Caco-2 (cell line): ENCODE results near the gene CIT. TPM values are rescaled to one million over a fixed set of nuclear protein-coding genes. Genes with fewer than 3 reads are reported as not detected.
A peak's percentile ranks its signal among the peaks of the same experiment; 100 is the strongest.

ENCODE experiments used
- BruUV-seq: library from RNA; stranded (reverse); fragments of 400-500 nt; replicated peaks from 2 replicates; lab custom pipeline; 2021; lab: Mats Ljungman, UMichigan
- CTCF ChIA-PET: fragments of 300-600 bp; sonication (Branson Sonifier 250); formaldehyde crosslinking; loops from one replicate; lab custom pipeline; 2022; ENCODE audit warnings: antibody characterized with exemption; lab: Charles Lee
- POLR2A ChIA-PET: fragments of 300-600 bp; sonication (Branson Sonifier 250); formaldehyde crosslinking; loops from one replicate; lab custom pipeline; 2022; ENCODE audit warnings: antibody characterized with exemption; lab: Charles Lee
- DNase-seq, 2 experiments: peaks; one replicate each; pipeline versions ENCODE4 v3.0.0 to v3.0.0-alpha.2; 2020 to 2022
- H3K27me3 ChIP-seq: replicated peaks from 2 replicates; pipeline ENCODE4 v1.6.0; 2011; ENCODE audit warnings: low read length; ENCODE audit not compliant: control insufficient read depth, insufficient read depth
- H3K36me3 ChIP-seq: 2 replicates; pipeline ENCODE4 v1.5.1; 2011; ENCODE audit warnings: low read length; ENCODE audit not compliant: control insufficient read depth, insufficient read depth
- H3K4me1 ChIP-seq: fragments of 250-450 bp; sonication (Bioruptor Pico); 2 replicates; pipeline ENCODE4 v1.5.1; 2020; ENCODE audit warnings: mild to moderate bottlenecking
- H3K4me3 ChIP-seq: 2 replicates; pipeline ENCODE4 v1.5.1; 2011; ENCODE audit warnings: low read depth, mild to moderate bottlenecking, control low read depth, low read length
- H3K9me3 ChIP-seq: fragments of 250-450 bp; sonication (Bioruptor Pico); 2 replicates; pipeline ENCODE4 v1.5.1; 2020; ENCODE audit warnings: mild to moderate bottlenecking, moderate library complexity
- H3K27ac Mint-ChIP-seq: one replicate; pipeline ENCODE4 v1.8.0; 2022; ENCODE audit warnings: mixed read lengths; ENCODE audit not compliant: unreplicated experiment
- H3K27me3 Mint-ChIP-seq: one replicate; pipeline ENCODE4 v1.8.0; 2022; ENCODE audit warnings: mixed read lengths; ENCODE audit not compliant: insufficient read depth, unreplicated experiment
- H3K36me3 Mint-ChIP-seq: one replicate; pipeline ENCODE4 v1.8.0; 2022; ENCODE audit warnings: mild to moderate bottlenecking, mixed read lengths; ENCODE audit not compliant: insufficient read depth, unreplicated experiment
- H3K4me1 Mint-ChIP-seq: one replicate; pipeline ENCODE4 v1.8.0; 2022; ENCODE audit warnings: low read depth, mixed read lengths; ENCODE audit not compliant: unreplicated experiment
- H3K4me3 Mint-ChIP-seq: one replicate; pipeline ENCODE4 v1.8.0; 2022; ENCODE audit warnings: mild to moderate bottlenecking, moderate library complexity, mixed read lengths; ENCODE audit not compliant: unreplicated experiment
- H3K9me3 Mint-ChIP-seq: one replicate; pipeline ENCODE4 v1.8.0; 2022; ENCODE audit warnings: mixed read lengths; ENCODE audit not compliant: unreplicated experiment
- intact Hi-C: fragments of 100-400 bp; cut with micrococcal nuclease; formaldehyde crosslinking; loops from one replicate; pipeline ENCODE4 v1.10.0; 2022; ENCODE audit not compliant: unreplicated experiment
- total RNA-seq: library from RNA; stranded (reverse); gene quantifications from 2 replicates; pipeline ENCODE4 v1.2.3, GENCODE V29; 2022
- TF ChIP-seq, protein P1 (sequence below), 2 experiments: fragments of 200-600 bp in 1 of 2; IDR thresholded peaks; 1 replicate in 1 of 2; 2 replicates in 1 of 2; pipeline versions ENCODE4 v1.5.1 to v1.8.0; 2011 to 2022; ENCODE audit warnings: antibody characterized with exemption in 1 of 2, control low read depth in 1 of 2, inconsistent platforms in 1 of 2, low read depth in 1 of 2, low read length in 1 of 2, mild to moderate bottlenecking in 1 of 2, moderate library complexity in 1 of 2; ENCODE audit not compliant: insufficient read depth in 1 of 2, severe bottlenecking in 1 of 2, unreplicated experiment in 1 of 2

Gene CIT
- total RNA-seq, 1 experiment from 2014 or later: 55.9 TPM

DNA sequence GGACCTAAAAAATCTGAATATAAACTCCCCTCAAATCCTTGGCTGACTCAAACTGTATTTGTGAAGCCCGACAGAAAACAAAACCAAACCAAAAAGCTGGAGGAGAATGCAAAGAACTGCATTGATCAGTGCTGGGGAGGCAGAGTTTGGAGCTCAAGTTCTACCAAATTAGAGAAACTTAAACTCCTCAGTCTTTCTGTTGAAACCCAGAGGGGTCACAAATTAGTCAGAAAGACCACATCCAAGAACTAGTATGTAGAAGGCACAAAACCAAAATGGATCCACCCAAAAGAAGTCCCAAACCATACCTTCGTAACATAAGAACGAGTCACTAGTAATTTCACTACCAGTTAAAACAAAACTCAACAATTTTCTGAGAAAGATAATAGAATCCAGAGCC lies 224.5 kb downstream of the CIT start:
- no peaks in the 10 kb centered on the region for H3K4me1 Mint-ChIP-seq
- no peak overlapping the region for H3K27ac Mint-ChIP-seq
- BruUV-seq: no TSS peak
- no peak for DNase-seq
- Histone ChIP-seq H3K4me3 (no peak overlapping the region), H3K27me3 (no peaks in the 10 kb centered on the region), H3K4me1 (no peaks in the 10 kb centered on the region), H3K36me3 (no peaks in the 10 kb centered on the region), H3K9me3 (no peaks in the 10 kb centered on the region; the same call in 1 of the 2 replicates)
- no peak overlapping the region for H3K4me3 Mint-ChIP-seq
- POLR2A ChIA-PET: no interaction called here
- CTCF ChIA-PET: no interaction called here
- H3K9me3 Mint-ChIP-seq: peaks cover 15% of the 10 kb centered on the region
- intact Hi-C loops: no loop called here
- H3K27me3 Mint-ChIP-seq: no peaks in the 10 kb centered on the region
- TF ChIP-seq, protein P1, sequence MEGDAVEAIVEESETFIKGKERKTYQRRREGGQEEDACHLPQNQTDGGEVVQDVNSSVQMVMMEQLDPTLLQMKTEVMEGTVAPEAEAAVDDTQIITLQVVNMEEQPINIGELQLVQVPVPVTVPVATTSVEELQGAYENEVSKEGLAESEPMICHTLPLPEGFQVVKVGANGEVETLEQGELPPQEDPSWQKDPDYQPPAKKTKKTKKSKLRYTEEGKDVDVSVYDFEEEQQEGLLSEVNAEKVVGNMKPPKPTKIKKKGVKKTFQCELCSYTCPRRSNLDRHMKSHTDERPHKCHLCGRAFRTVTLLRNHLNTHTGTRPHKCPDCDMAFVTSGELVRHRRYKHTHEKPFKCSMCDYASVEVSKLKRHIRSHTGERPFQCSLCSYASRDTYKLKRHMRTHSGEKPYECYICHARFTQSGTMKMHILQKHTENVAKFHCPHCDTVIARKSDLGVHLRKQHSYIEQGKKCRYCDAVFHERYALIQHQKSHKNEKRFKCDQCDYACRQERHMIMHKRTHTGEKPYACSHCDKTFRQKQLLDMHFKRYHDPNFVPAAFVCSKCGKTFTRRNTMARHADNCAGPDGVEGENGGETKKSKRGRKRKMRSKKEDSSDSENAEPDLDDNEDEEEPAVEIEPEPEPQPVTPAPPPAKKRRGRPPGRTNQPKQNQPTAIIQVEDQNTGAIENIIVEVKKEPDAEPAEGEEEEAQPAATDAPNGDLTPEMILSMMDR (IDR thresholded peaks at IDR 0.05; ENCODE audit: insufficient read depth in 1 of 2, low read depth in 1 of 2, low read length in 1 of 2, severe bottlenecking in 1 of 2, unreplicated experiment in 1 of 2): no peak
- no peaks in the 10 kb centered on the region for H3K36me3 Mint-ChIP-seq

DNA sequence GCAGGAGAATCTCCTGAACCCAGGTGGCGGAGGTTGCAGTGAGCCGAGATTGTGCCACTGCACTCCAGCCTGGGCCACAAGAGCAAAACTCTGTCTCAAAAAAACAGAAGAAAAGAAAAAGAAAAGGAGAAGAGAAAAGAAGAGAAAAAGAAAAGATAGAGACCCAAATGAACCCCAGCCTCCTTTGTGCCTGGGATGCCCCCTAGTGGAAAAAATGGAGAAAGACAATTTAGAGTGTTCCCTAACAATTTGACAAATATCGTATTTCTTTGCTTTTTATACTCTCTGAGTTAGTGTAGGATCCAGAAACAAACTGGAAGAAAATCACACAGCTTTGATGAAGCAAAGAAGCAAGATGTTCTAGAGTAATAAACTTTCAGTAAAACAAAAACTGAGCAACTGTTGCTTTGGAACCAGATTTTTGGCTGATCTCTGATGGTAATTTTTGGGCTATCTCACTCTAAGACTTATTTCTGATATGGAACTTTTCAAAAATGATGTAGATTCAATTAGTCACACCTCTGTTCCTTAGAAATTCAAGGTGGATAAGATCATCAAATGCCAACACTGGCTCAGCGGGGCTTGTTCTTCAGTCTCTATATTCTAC lies 227.8 kb downstream of the CIT start:
- intact Hi-C loops: no loop called here
- Mint-ChIP-seq H3K4me3 (no peak overlapping the region), H3K36me3 (no peaks in the 10 kb centered on the region), H3K4me1 (no peaks in the 10 kb centered on the region), H3K27ac (no peak overlapping the region), H3K9me3 (peaks cover 24% of the 10 kb centered on the region), H3K27me3 (peaks cover 4% of the 10 kb centered on the region)
- no peak for DNase-seq
- ChIA-PET POLR2A (no interaction called here), CTCF (no interaction called here)
- BruUV-seq: no TSS peak
- no peaks in the 10 kb centered on the region; the same call in 1 of the 2 replicates for H3K9me3 ChIP-seq
- TF ChIP-seq, protein P1 (IDR thresholded peaks at IDR 0.05; ENCODE audit: insufficient read depth in 1 of 2, low read depth in 1 of 2, low read length in 1 of 2, severe bottlenecking in 1 of 2, unreplicated experiment in 1 of 2): peak; percentile 50 to 53
- no peaks in the 10 kb centered on the region for H3K36me3 ChIP-seq
- no peak overlapping the region for H3K4me3 ChIP-seq
- H3K4me1 ChIP-seq: no peaks in the 10 kb centered on the region
- H3K27me3 ChIP-seq: no peaks in the 10 kb centered on the region

GRCh38 chr12:119645535-119646059 lies 231.5 kb downstream of the CIT start:
- Histone ChIP-seq H3K4me3 (no peak overlapping the region), H3K27me3 (no peaks in the 10 kb centered on the region), H3K36me3 (no peaks in the 10 kb centered on the region), H3K4me1 (no peaks in the 10 kb centered on the region), H3K9me3 (no peaks in the 10 kb centered on the region)
- peaks cover 4% of the 10 kb centered on the region for H3K27me3 Mint-ChIP-seq
- H3K4me3 Mint-ChIP-seq: no peak overlapping the region
- intact Hi-C loops: no loop called here
- no peaks in the 10 kb centered on the region for H3K36me3 Mint-ChIP-seq
- TF ChIP-seq, protein P1 (IDR thresholded peaks at IDR 0.05; ENCODE audit: insufficient read depth in 1 of 2, low read depth in 1 of 2, low read length in 1 of 2, severe bottlenecking in 1 of 2, unreplicated experiment in 1 of 2): no peak
- H3K9me3 Mint-ChIP-seq: peaks cover 9% of the 10 kb centered on the region
- no TSS peak for BruUV-seq
- DNase-seq: no peak
- ChIA-PET CTCF (no interaction called here), POLR2A (no interaction called here)
- no peaks in the 10 kb centered on the region for H3K4me1 Mint-ChIP-seq
- H3K27ac Mint-ChIP-seq: no peak overlapping the region
